HCT116 (cell line): ENCODE results near the gene ATP2B3. TPM values are rescaled to one million over a fixed set of nuclear protein-coding genes. Genes with fewer than 3 reads are reported as not detected.

ENCODE experiments used
- ATAC-seq: fragments of 200-7000 bp; cut with Tn5 transposase; 2 replicates; pipeline ENCODE4 v1.9.1; 2020; ENCODE audit warnings: mild to moderate bottlenecking, moderate library complexity
- BruUV-seq: library from RNA; stranded (reverse); fragments of 400-500 nt; replicated peaks from 2 replicates; lab custom pipeline; 2021; lab: Mats Ljungman, UMichigan
- CTCF ChIA-PET: fragments of 300-600 bp; sonication (Branson Sonifier 250); formaldehyde crosslinking; loops from one replicate; lab custom pipeline; 2021; ENCODE audit warnings: antibody characterized with exemption; lab: Charles Lee
- POLR2A ChIA-PET: fragments of 300-600, 350-600 bp; sonication (Branson Sonifier 250); formaldehyde crosslinking; loops from one replicate; lab custom pipeline; 2021; ENCODE audit warnings: antibody characterized with exemption; lab: Charles Lee
- RAD21 ChIA-PET, 2 experiments: fragments of 300-600 bp; sonication (Branson Sonifier 250); formaldehyde crosslinking; loops; one replicate each; lab custom pipeline; 2023; ENCODE audit warnings: low total read pairs in 2 of 2; ENCODE audit not compliant: uncharacterized antibody in 2 of 2, unreplicated experiment in 2 of 2, low non-redundant PET in 1 of 2; lab: Charles Lee
- DNase-seq: peaks from one replicate; pipeline ENCODE4 v3.0.0-alpha.2; 2010; ENCODE audit warnings: low read depth, low spot score
- H2AFZ ChIP-seq: fragments of 200-600 bp; shearing (Covaris generic), sonication (generic); 2 replicates; pipeline ENCODE4 v1.6.1; 2017; ENCODE audit warnings: low read depth, mixed run types, mixed read lengths, antibody characterized with exemption, low read length; ENCODE audit not compliant: poor library complexity, severe bottlenecking
- H3K27ac ChIP-seq: 2 replicates; pipeline ENCODE4 v1.5.1; 2012; ENCODE audit warnings: low read depth, low read length
- H3K27me3 ChIP-seq: fragments of 200-600 bp; sonication (generic); 2 replicates; pipeline ENCODE4 v1.6.1; 2016; ENCODE audit warnings: mixed run types, low read length, mixed read lengths; ENCODE audit not compliant: insufficient read depth
- H3K36me3 ChIP-seq, 2 experiments: fragments of 200-500 bp in 1 of 2; fragments of 200-600 bp in 1 of 2; sonication (Bioruptor generic) in 1 of 2; sonication (generic) in 1 of 2; 2 replicates each; pipeline versions ENCODE4 v1.5.1 to v1.6.1; 2014 to 2016; ENCODE audit warnings: low read length in 2 of 2, inconsistent platforms in 1 of 2, mixed read lengths in 1 of 2, mixed run types in 1 of 2; ENCODE audit not compliant: insufficient read depth in 2 of 2, control insufficient read depth in 1 of 2
- H3K4me1 ChIP-seq, 2 experiments: fragments of 200-600 bp in 1 of 2; sonication (generic) in 1 of 2; 2 replicates each; pipeline versions ENCODE4 v1.5.1 to v1.6.1; 2012 to 2017; ENCODE audit warnings: low read length in 2 of 2, inconsistent platforms in 1 of 2, mild to moderate bottlenecking in 1 of 2, mixed read lengths in 1 of 2, mixed run types in 1 of 2, moderate library complexity in 1 of 2; ENCODE audit not compliant: insufficient read depth in 2 of 2, control insufficient read depth in 1 of 2
- H3K4me2 ChIP-seq: fragments of 200-600 bp; sonication (generic); 2 replicates; pipeline ENCODE4 v1.6.1; 2017; ENCODE audit warnings: mixed run types, low read length, mixed read lengths
- H3K4me3 ChIP-seq, 2 experiments: fragments of 200-600 bp in 1 of 2; sonication (generic) in 1 of 2; replicated peaks in 1 of 2; 2 replicates each; pipeline ENCODE4 v1.5.1; 2011 to 2016; ENCODE audit warnings: low read length in 2 of 2, control low read depth in 1 of 2, low read depth in 1 of 2, mild to moderate bottlenecking in 1 of 2, mixed read lengths in 1 of 2, mixed run types in 1 of 2
- H3K79me2 ChIP-seq: fragments of 200-600 bp; sonication (generic); 2 replicates; pipeline ENCODE4 v1.6.1; 2017; ENCODE audit warnings: mild to moderate bottlenecking, mixed run types, low read length, moderate library complexity, mixed read lengths; ENCODE audit not compliant: insufficient read depth
- H3K9ac ChIP-seq: fragments of 200-600 bp; sonication (generic); 2 replicates; pipeline ENCODE4 v1.6.1; 2016; ENCODE audit warnings: low read length, mixed read lengths
- H3K9me2 ChIP-seq: fragments of 200-600 bp; sonication (generic), shearing (Covaris generic); 2 replicates; pipeline ENCODE4 v1.6.1; 2017; ENCODE audit warnings: mixed run types, mild to moderate bottlenecking, moderate library complexity; ENCODE audit not compliant: insufficient read depth
- H3K9me3 ChIP-seq, 2 experiments: fragments of 200-500 bp in 1 of 2; fragments of 200-600 bp in 1 of 2; sonication (Bioruptor generic) in 1 of 2; sonication (generic) in 1 of 2; 2 replicates each; pipeline ENCODE4 v1.6.1; 2014 to 2017; ENCODE audit warnings: low read length in 2 of 2, mixed read lengths in 2 of 2, inconsistent platforms in 1 of 2, low read depth in 1 of 2, mild to moderate bottlenecking in 1 of 2, mixed run types in 1 of 2, moderate library complexity in 1 of 2; ENCODE audit not compliant: control insufficient read depth in 1 of 2, insufficient read depth in 1 of 2
- H4K20me1 ChIP-seq: fragments of 200-600 bp; sonication (generic), shearing (Covaris generic); 2 replicates; pipeline ENCODE4 v1.6.1; 2017; ENCODE audit warnings: mixed run types, mild to moderate bottlenecking, moderate library complexity; ENCODE audit not compliant: insufficient read depth
- CBX3 ChIP-seq: IDR thresholded peaks from 2 replicates; pipeline ENCODE4 v1.6.1; 2012; ENCODE audit warnings: low read depth
- CEBPB ChIP-seq: IDR thresholded peaks from 2 replicates; pipeline ENCODE4 v1.6.1; 2012; ENCODE audit warnings: low read depth
- CTCF ChIP-seq, 3 experiments: fragments of 200-600 bp in 1 of 3; sonication (generic) in 1 of 3; IDR thresholded peaks in 2 of 3; conservative IDR thresholded peaks in 1 of 3; 2 replicates each; pipeline ENCODE4 v1.5.1; 2012 to 2017; ENCODE audit warnings: low read depth in 2 of 3, low read length in 2 of 3, antibody characterized with exemption in 1 of 3, borderline replicate concordance in 1 of 3, control low read depth in 1 of 3, mild to moderate bottlenecking in 1 of 3, mixed read lengths in 1 of 3, mixed run types in 1 of 3, moderate library complexity in 1 of 3; ENCODE audit not compliant: insufficient read depth in 1 of 3
- EGR1 ChIP-seq: IDR thresholded peaks from 2 replicates; pipeline ENCODE4 v1.6.1; 2012; ENCODE audit warnings: low read depth
- ELF1 ChIP-seq: IDR thresholded peaks from 2 replicates; pipeline ENCODE4 v1.6.1; 2012; ENCODE audit warnings: low read depth, borderline replicate concordance
- EZH2 ChIP-seq: fragments of 200-600 bp; sonication (generic); IDR thresholded peaks from 2 replicates; pipeline ENCODE4 v1.6.1; 2017; ENCODE audit warnings: antibody characterized with exemption, mixed run types
- FOSL1 ChIP-seq: IDR thresholded peaks from 2 replicates; pipeline ENCODE4 v1.6.1; 2012; ENCODE audit warnings: low read depth
- MAX ChIP-seq: IDR thresholded peaks from 2 replicates; pipeline ENCODE4 v1.6.1; 2012
- POLR2A ChIP-seq: IDR thresholded peaks from 2 replicates; pipeline ENCODE4 v1.7.0; 2011; ENCODE audit warnings: borderline replicate concordance; ENCODE audit not compliant: insufficient read depth, insufficient read length; ENCODE audit errors: extremely low read depth
- POLR2AphosphoS5 ChIP-seq: IDR thresholded peaks from 2 replicates; pipeline ENCODE4 v1.6.1; 2011; ENCODE audit warnings: mild to moderate bottlenecking, low read depth, low read length, moderate library complexity
- RAD21 ChIP-seq: IDR thresholded peaks from 2 replicates; pipeline ENCODE4 v1.6.1; 2012; ENCODE audit warnings: low read depth, mild to moderate bottlenecking
- REST ChIP-seq: IDR thresholded peaks from 2 replicates; pipeline ENCODE4 v1.6.1; 2012; ENCODE audit warnings: low read depth
- SIN3A ChIP-seq: IDR thresholded peaks from 2 replicates; pipeline ENCODE4 v1.6.1; 2012; ENCODE audit warnings: low read depth
- SP1 ChIP-seq: IDR thresholded peaks from 2 replicates; pipeline ENCODE4 v1.6.1; 2012; ENCODE audit warnings: low read depth
- SRF ChIP-seq: IDR thresholded peaks from 2 replicates; pipeline ENCODE4 v1.6.1; 2012; ENCODE audit warnings: low read depth
- TCF7L2 ChIP-seq: IDR thresholded peaks from 2 replicates; pipeline ENCODE4 v1.7.0; 2011; ENCODE audit warnings: borderline replicate concordance, inconsistent platforms; ENCODE audit not compliant: insufficient read depth, insufficient read length; ENCODE audit errors: extremely low read depth
- YY1 ChIP-seq: IDR thresholded peaks from 2 replicates; pipeline ENCODE4 v1.6.1; 2011; ENCODE audit warnings: low read length, low read depth, moderate library complexity, mild to moderate bottlenecking; ENCODE audit not compliant: insufficient replicate concordance; ENCODE audit errors: extremely low read depth
- ZNF274 ChIP-seq: fragments of 200-500 bp; sonication (Bioruptor generic); IDR thresholded peaks from 2 replicates; pipeline ENCODE4 v1.6.1; 2014; ENCODE audit warnings: mild to moderate bottlenecking, low read depth, low read length, inconsistent platforms
- intact Hi-C: fragments of 100-400 bp; cut with micrococcal nuclease; formaldehyde crosslinking; loops from 2 replicates; pipeline ENCODE4 v1.10.0; 2022
- total RNA-seq: library from RNA; stranded (reverse); gene quantifications from one replicate; pipeline ENCODE4 v1.2.1, GENCODE V29; 2021; ENCODE audit not compliant: unreplicated experiment

ATP2B3 gene
- total RNA-seq, 1 experiment from 2014 or later = not detected

- ChIA-PET CTCF (no interaction called here), RAD21 (no interaction called here), POLR2A (no interaction called here)
- no peak for TF ChIP-seq MAX
- no peak for TF ChIP-seq EGR1
- no peak for TF ChIP-seq SP1
- TF ChIP-seq CEBPB = no peak
- TF ChIP-seq TCF7L2 = no peak
- no peak for TF ChIP-seq EZH2
- TF ChIP-seq POLR2AphosphoS5 = no peak
- TF ChIP-seq FOSL1 = no peak
- TF ChIP-seq CBX3 = no peak
- TF ChIP-seq ELF1 = no peak
- no peak for TF ChIP-seq SRF
- no peak for TF ChIP-seq POLR2A
- TF ChIP-seq ZNF274 = no peak
- TF ChIP-seq SIN3A = no peak
- no peak for TF ChIP-seq YY1
- TF ChIP-seq REST = no peak
- no peak for TF ChIP-seq RAD21
- TF ChIP-seq CTCF (IDR thresholded peaks at IDR 0.05 in 2 of 3, conservative IDR thresholded peaks at IDR 0.05 in 1 of 3; ENCODE audit: borderline replicate concordance in 1 of 3, insufficient read depth in 1 of 3, low read depth in 2 of 3, low read length in 2 of 3) = no peak
- Histone ChIP-seq H3K4me3 (no peak overlapping the region), H3K9me2 (no peaks in the 10 kb centered on the region), H3K4me2 (no peak overlapping the region), H3K27me3 (no peaks in the 10 kb centered on the region), H3K79me2 (no peaks in the 10 kb centered on the region), H2AFZ (no peak overlapping the region), H3K27ac (no peak overlapping the region), H3K36me3 (no peaks in the 10 kb centered on the region), H3K9ac (no peak overlapping the region), H3K4me1 (no peaks in the 10 kb centered on the region), H4K20me1 (no peaks in the 10 kb centered on the region), H3K9me3 (no peaks in the 10 kb centered on the region)
- no peak for ATAC-seq
- BruUV-seq = no TSS peak
- DNase-seq = no peak
- intact Hi-C loops = no loop called here
Measured at GRCh38 chrX:153513265-153513664, 4.2 kb upstream of the ATP2B3 start.
